ENCODE results near the gene ISM1.

ISM1 gene

GRCh38 chr20:13317439-13317838, 96.4 kb downstream of the ISM1 start:
- H3K27me3 ChIP-seq (ENCODE audit: insufficient read depth, low read length, poor library complexity), result no peaks in the 10 kb centered on the region
- H3K79me2 ChIP-seq (ENCODE audit: insufficient read depth, low read length), result no peaks in the 10 kb centered on the region
- H3K4me3 ChIP-seq (ENCODE audit: low read depth in 1 of 2, low read length in 2 of 2), result no peak overlapping the region
- H3K27ac ChIP-seq (ENCODE audit: low read length), result no peak overlapping the region
- H3K9ac ChIP-seq (ENCODE audit: low read depth, low read length), result no peak overlapping the region
- H4K20me1 ChIP-seq (ENCODE audit: insufficient read depth, low read length), result no peaks in the 10 kb centered on the region
- no peak overlapping the region for H2AFZ ChIP-seq (ENCODE audit: low read depth, low read length)
- no peaks in the 10 kb centered on the region for H3K36me3 ChIP-seq (ENCODE audit: insufficient read depth, low read length)
- H3K9me3 ChIP-seq (ENCODE audit: insufficient read depth, low read length, severe bottlenecking), result peaks cover 5% of the 10 kb centered on the region
- no peak for DNase-seq
- ATAC-seq (ENCODE audit: insufficient read depth, low read depth), result no peak
- peaks cover 3% of the 10 kb centered on the region for H3K4me1 ChIP-seq (ENCODE audit: insufficient read depth, low read length)
- TF ChIP-seq EZH2 (IDR thresholded peaks at IDR 0.05; ENCODE audit: borderline replicate concordance, low read depth, low read length, severe bottlenecking), result no peak
- TF ChIP-seq CTCF (IDR thresholded peaks at IDR 0.05; ENCODE audit: borderline replicate concordance, extremely low read depth, low read length, poor library complexity, severe bottlenecking), result no peak
- H3K4me2 ChIP-seq (ENCODE audit: insufficient read depth, low read length), result no peak overlapping the region

GRCh38 chr20:13318871-13319521, 97.9 kb downstream of the ISM1 start:
- H4K20me1 ChIP-seq (ENCODE audit: insufficient read depth, low read length), result no peaks in the 10 kb centered on the region
- ATAC-seq (ENCODE audit: insufficient read depth, low read depth) (no peak), DNase-seq (no peak)
- H3K4me1 ChIP-seq (ENCODE audit: insufficient read depth, low read length), result peaks cover 13% of the 10 kb centered on the region
- H3K9me3 ChIP-seq (ENCODE audit: insufficient read depth, low read length, severe bottlenecking), result peaks cover 5% of the 10 kb centered on the region
- no peak overlapping the region for H2AFZ ChIP-seq (ENCODE audit: low read depth, low read length)
- H3K27me3 ChIP-seq (ENCODE audit: insufficient read depth, low read length, poor library complexity), result no peaks in the 10 kb centered on the region
- H3K79me2 ChIP-seq (ENCODE audit: insufficient read depth, low read length), result no peaks in the 10 kb centered on the region
- no peak for TF ChIP-seq EZH2 (IDR thresholded peaks at IDR 0.05; ENCODE audit: borderline replicate concordance, low read depth, low read length, severe bottlenecking)
- no peak for TF ChIP-seq CTCF (IDR thresholded peaks at IDR 0.05; ENCODE audit: borderline replicate concordance, extremely low read depth, low read length, poor library complexity, severe bottlenecking)
- no peak overlapping the region for H3K4me2 ChIP-seq (ENCODE audit: insufficient read depth, low read length)
- no peak overlapping the region for H3K4me3 ChIP-seq (ENCODE audit: low read depth in 1 of 2, low read length in 2 of 2)
- H3K36me3 ChIP-seq (ENCODE audit: insufficient read depth, low read length), result no peaks in the 10 kb centered on the region
- H3K9ac ChIP-seq (ENCODE audit: low read depth, low read length), result no peak overlapping the region
- H3K27ac ChIP-seq (ENCODE audit: low read length), result no peak overlapping the region

GRCh38 chr20:13320702-13321101, 99.6 kb downstream of the ISM1 start:
- Histone ChIP-seq H2AFZ (ENCODE audit: low read depth, low read length) (no peak overlapping the region), H3K9ac (ENCODE audit: low read depth, low read length) (no peak overlapping the region), H3K4me1 (ENCODE audit: insufficient read depth, low read length) (peaks cover 23% of the 10 kb centered on the region), H3K9me3 (ENCODE audit: insufficient read depth, low read length, severe bottlenecking) (peaks cover 5% of the 10 kb centered on the region), H4K20me1 (ENCODE audit: insufficient read depth, low read length) (no peaks in the 10 kb centered on the region), H3K4me3 (ENCODE audit: low read depth in 1 of 2, low read length in 2 of 2) (no peak overlapping the region), H3K4me2 (ENCODE audit: insufficient read depth, low read length) (no peak overlapping the region), H3K79me2 (ENCODE audit: insufficient read depth, low read length) (no peaks in the 10 kb centered on the region), H3K27ac (ENCODE audit: low read length) (no peak overlapping the region), H3K36me3 (ENCODE audit: insufficient read depth, low read length) (no peaks in the 10 kb centered on the region), H3K27me3 (ENCODE audit: insufficient read depth, low read length, poor library complexity) (no peaks in the 10 kb centered on the region)
- no peak for TF ChIP-seq EZH2 (IDR thresholded peaks at IDR 0.05; ENCODE audit: borderline replicate concordance, low read depth, low read length, severe bottlenecking)
- TF ChIP-seq CTCF (IDR thresholded peaks at IDR 0.05; ENCODE audit: borderline replicate concordance, extremely low read depth, low read length, poor library complexity, severe bottlenecking), result no peak
- no peak for ATAC-seq (ENCODE audit: insufficient read depth, low read depth)
- DNase-seq, result no peak
